WTC11 (cell line): ENCODE data around the gene KLHL29.

ENCODE experiments used
- E2F4 ChIP-seq: sonication (generic); formaldehyde crosslinking; IDR thresholded peaks from 2 replicates; pipeline ENCODE4 v1.8.1; 2022; ENCODE audit warnings: low read depth, mild to moderate bottlenecking, moderate library complexity, missing genetic modification reagents, borderline replicate concordance
- TCF7 ChIP-seq: sonication (generic); formaldehyde crosslinking; IDR thresholded peaks from 2 replicates; pipeline ENCODE4 v1.8.0; 2022; ENCODE audit warnings: mild to moderate bottlenecking, low read depth, missing genetic modification reagents, moderate library complexity
- TF ChIP-seq, protein P1 (sequence below): sonication (generic); formaldehyde crosslinking; IDR thresholded peaks from 2 replicates; pipeline ENCODE4 v1.8.1; 2023; ENCODE audit warnings: mild to moderate bottlenecking, missing genetic modification reagents, borderline replicate concordance

DNA sequence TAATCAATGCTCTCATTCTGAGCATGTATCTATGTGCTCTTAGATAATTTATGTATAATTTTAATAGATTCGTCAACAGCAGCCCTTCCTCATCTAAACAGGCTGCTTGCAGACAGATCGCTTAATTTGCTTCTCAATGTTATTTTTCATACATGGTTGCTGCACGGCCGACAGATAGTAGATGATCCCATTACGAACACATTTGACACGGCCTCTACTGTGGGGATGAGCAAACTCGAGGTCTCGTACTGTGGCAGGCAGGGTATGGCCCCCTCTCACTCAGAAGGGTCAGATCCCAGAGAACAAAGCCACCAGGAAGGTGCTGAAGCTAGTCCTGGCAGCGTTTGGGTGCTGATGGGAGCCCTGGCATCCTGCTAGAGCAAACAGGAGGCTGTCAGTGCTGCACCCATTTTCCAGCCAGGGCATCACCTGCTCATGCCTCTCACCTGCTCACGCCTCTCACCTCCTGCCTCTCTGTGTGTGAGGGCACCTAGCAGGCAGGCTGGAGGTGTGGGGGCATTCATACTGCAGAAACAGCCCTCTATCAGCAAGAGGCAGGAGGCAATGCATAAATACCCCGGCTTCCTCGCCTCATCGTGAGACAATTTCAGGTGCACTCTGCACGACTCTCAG, 80.0 kb downstream of the KLHL29 start:
- TF ChIP-seq TCF7 (CRISPR knock-in tag) = no peak
- TF ChIP-seq, protein P1, sequence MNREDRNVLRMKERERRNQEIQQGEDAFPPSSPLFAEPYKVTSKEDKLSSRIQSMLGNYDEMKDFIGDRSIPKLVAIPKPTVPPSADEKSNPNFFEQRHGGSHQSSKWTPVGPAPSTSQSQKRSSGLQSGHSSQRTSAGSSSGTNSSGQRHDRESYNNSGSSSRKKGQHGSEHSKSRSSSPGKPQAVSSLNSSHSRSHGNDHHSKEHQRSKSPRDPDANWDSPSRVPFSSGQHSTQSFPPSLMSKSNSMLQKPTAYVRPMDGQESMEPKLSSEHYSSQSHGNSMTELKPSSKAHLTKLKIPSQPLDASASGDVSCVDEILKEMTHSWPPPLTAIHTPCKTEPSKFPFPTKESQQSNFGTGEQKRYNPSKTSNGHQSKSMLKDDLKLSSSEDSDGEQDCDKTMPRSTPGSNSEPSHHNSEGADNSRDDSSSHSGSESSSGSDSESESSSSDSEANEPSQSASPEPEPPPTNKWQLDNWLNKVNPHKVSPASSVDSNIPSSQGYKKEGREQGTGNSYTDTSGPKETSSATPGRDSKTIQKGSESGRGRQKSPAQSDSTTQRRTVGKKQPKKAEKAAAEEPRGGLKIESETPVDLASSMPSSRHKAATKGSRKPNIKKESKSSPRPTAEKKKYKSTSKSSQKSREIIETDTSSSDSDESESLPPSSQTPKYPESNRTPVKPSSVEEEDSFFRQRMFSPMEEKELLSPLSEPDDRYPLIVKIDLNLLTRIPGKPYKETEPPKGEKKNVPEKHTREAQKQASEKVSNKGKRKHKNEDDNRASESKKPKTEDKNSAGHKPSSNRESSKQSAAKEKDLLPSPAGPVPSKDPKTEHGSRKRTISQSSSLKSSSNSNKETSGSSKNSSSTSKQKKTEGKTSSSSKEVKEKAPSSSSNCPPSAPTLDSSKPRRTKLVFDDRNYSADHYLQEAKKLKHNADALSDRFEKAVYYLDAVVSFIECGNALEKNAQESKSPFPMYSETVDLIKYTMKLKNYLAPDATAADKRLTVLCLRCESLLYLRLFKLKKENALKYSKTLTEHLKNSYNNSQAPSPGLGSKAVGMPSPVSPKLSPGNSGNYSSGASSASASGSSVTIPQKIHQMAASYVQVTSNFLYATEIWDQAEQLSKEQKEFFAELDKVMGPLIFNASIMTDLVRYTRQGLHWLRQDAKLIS = no peak
- no peak for TF ChIP-seq E2F4
